ENCODE results near the gene CCDC178. TPM values are rescaled to one million over a fixed set of nuclear protein-coding genes. Genes with fewer than 3 reads are reported as not detected.

CCDC178 gene
- total and polyA plus RNA-seq, 2 donors (not counting 1 experiment from before 2014, with no cell fraction given), result 0.17 TPM; not detected in 1

- Histone ChIP-seq H3K27me3 (ENCODE audit: control insufficient read depth, insufficient read depth, low read length) (no peaks in the 10 kb centered on the region), H3K36me3 (ENCODE audit: control insufficient read depth, insufficient read depth, low read length) (no peaks in the 10 kb centered on the region), H2AFZ (ENCODE audit: low read length) (no peak overlapping the region), H3K79me2 (ENCODE audit: control insufficient read depth, insufficient read depth, low read length) (no peaks in the 10 kb centered on the region), H3K4me2 (ENCODE audit: extremely low read depth, insufficient read depth, low read length) (no peak overlapping the region), H3K4me1 (ENCODE audit: control insufficient read depth, extremely low read depth, insufficient read depth, low read length) (no peaks in the 10 kb centered on the region), H4K20me1 (ENCODE audit: control insufficient read depth, extremely low read depth, insufficient read depth, low read length) (no peaks in the 10 kb centered on the region), H3K9me3 (ENCODE audit: control insufficient read depth, insufficient read depth, low read depth, low read length) (no peaks in the 10 kb centered on the region), H3K9ac (ENCODE audit: insufficient read depth, low read length) (no peak overlapping the region), H3K27ac (ENCODE audit: insufficient read depth, low read length) (no peak overlapping the region), H3K4me3 (replicated peaks in 1 of 4; ENCODE audit: control extremely low read depth in 1 of 4, insufficient read depth in 1 of 4, low read depth in 3 of 4, low read length in 4 of 4) (no peak overlapping the region)
- no peak for TF ChIP-seq EZH2 (IDR thresholded peaks at IDR 0.05; ENCODE audit: low read length, missing control alignments)
- TF ChIP-seq CTCF (conservative IDR thresholded peaks at IDR 0.05 in 1 of 2, IDR thresholded peaks at IDR 0.05 in 1 of 2; ENCODE audit: low read depth in 1 of 2, low read length in 2 of 2), result no peak
- DNase-seq (ENCODE audit: low read depth in 2 of 2), result peak; percentile 10 to 65
These were observed 27.0 kb upstream of the CCDC178 start for GRCh38 chr18:33467531-33467930.

GRCh38 chr18:33466822-33467221, 26.3 kb upstream of the CCDC178 start:
- H3K4me1 ChIP-seq (ENCODE audit: control insufficient read depth, extremely low read depth, insufficient read depth, low read length), result no peaks in the 10 kb centered on the region
- no peaks in the 10 kb centered on the region for H4K20me1 ChIP-seq (ENCODE audit: control insufficient read depth, extremely low read depth, insufficient read depth, low read length)
- no peak overlapping the region for H3K27ac ChIP-seq (ENCODE audit: insufficient read depth, low read length)
- H3K27me3 ChIP-seq (ENCODE audit: control insufficient read depth, insufficient read depth, low read length), result no peaks in the 10 kb centered on the region
- DNase-seq (ENCODE audit: low read depth in 2 of 2), result no peak
- H3K4me2 ChIP-seq (ENCODE audit: extremely low read depth, insufficient read depth, low read length), result no peak overlapping the region
- no peak overlapping the region for H2AFZ ChIP-seq (ENCODE audit: low read length)
- no peak for TF ChIP-seq CTCF (conservative IDR thresholded peaks at IDR 0.05 in 1 of 2, IDR thresholded peaks at IDR 0.05 in 1 of 2; ENCODE audit: low read depth in 1 of 2, low read length in 2 of 2)
- TF ChIP-seq EZH2 (IDR thresholded peaks at IDR 0.05; ENCODE audit: low read length, missing control alignments), result no peak
- H3K79me2 ChIP-seq (ENCODE audit: control insufficient read depth, insufficient read depth, low read length), result no peaks in the 10 kb centered on the region
- H3K36me3 ChIP-seq (ENCODE audit: control insufficient read depth, insufficient read depth, low read length), result no peaks in the 10 kb centered on the region
- H3K9ac ChIP-seq (ENCODE audit: insufficient read depth, low read length), result no peak overlapping the region
- no peak overlapping the region for H3K4me3 ChIP-seq (replicated peaks in 1 of 4; ENCODE audit: control extremely low read depth in 1 of 4, insufficient read depth in 1 of 4, low read depth in 3 of 4, low read length in 4 of 4)
- H3K9me3 ChIP-seq (ENCODE audit: control insufficient read depth, insufficient read depth, low read depth, low read length), result no peaks in the 10 kb centered on the region

GRCh38 chr18:33460681-33461080, 20.2 kb upstream of the CCDC178 start:
- no peak for TF ChIP-seq EZH2 (IDR thresholded peaks at IDR 0.05; ENCODE audit: low read length, missing control alignments)
- no peak for TF ChIP-seq CTCF (conservative IDR thresholded peaks at IDR 0.05 in 1 of 2, IDR thresholded peaks at IDR 0.05 in 1 of 2; ENCODE audit: low read depth in 1 of 2, low read length in 2 of 2)
- H3K4me3 ChIP-seq (replicated peaks in 1 of 4; ENCODE audit: control extremely low read depth in 1 of 4, insufficient read depth in 1 of 4, low read depth in 3 of 4, low read length in 4 of 4), result no peak overlapping the region
- no peak overlapping the region for H2AFZ ChIP-seq (ENCODE audit: low read length)
- H3K27me3 ChIP-seq (ENCODE audit: control insufficient read depth, insufficient read depth, low read length), result no peaks in the 10 kb centered on the region
- no peaks in the 10 kb centered on the region for H3K4me1 ChIP-seq (ENCODE audit: control insufficient read depth, extremely low read depth, insufficient read depth, low read length)
- no peaks in the 10 kb centered on the region for H3K9me3 ChIP-seq (ENCODE audit: control insufficient read depth, insufficient read depth, low read depth, low read length)
- no peaks in the 10 kb centered on the region for H4K20me1 ChIP-seq (ENCODE audit: control insufficient read depth, extremely low read depth, insufficient read depth, low read length)
- no peak overlapping the region for H3K4me2 ChIP-seq (ENCODE audit: extremely low read depth, insufficient read depth, low read length)
- H3K79me2 ChIP-seq (ENCODE audit: control insufficient read depth, insufficient read depth, low read length), result no peaks in the 10 kb centered on the region
- no peak overlapping the region for H3K27ac ChIP-seq (ENCODE audit: insufficient read depth, low read length)
- H3K36me3 ChIP-seq (ENCODE audit: control insufficient read depth, insufficient read depth, low read length), result no peaks in the 10 kb centered on the region
- no peak overlapping the region for H3K9ac ChIP-seq (ENCODE audit: insufficient read depth, low read length)
- DNase-seq (ENCODE audit: low read depth in 2 of 2), result no peak
